ENCODE measurements around the gene C10orf62. TPM values are rescaled to one million over a fixed set of nuclear protein-coding genes. Genes with fewer than 3 reads are reported as not detected.

The C10orf62 gene
- total and polyA plus RNA-seq, 10 of the 15 experiments (the other 5 are each of a cell fraction or from before 2014, with no cell fraction given): not detected

DNA sequence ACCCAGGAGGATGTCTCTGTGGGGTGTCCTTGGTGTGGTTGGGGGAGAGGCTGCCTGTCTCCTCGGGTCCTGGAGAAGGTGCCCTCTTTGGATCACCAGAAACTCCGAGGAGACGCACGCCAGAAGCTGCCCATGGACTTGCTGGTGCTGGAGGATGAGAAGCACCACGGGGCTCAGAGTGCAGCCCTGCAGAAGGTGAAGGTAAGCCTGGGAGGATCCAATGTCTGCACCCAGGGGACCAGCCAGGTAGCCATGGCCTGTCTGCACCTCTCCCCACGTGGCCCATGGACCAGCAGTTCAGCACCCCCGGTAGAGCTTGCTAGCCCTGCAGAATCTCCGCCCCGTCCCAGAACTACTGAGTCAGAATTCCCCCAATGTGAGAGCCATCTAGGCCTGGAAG is 11.8 kb upstream of the C10orf62 start:
- ChIA-PET CTCF (no interaction called here), RAD21 (ENCODE audit: unreplicated experiment) (no interaction called here), SMC1A (ENCODE audit: uncharacterized antibody, unreplicated experiment) (no interaction called here), POLR2A (no interaction called here)
- intact Hi-C loops (cut with micrococcal nuclease; ENCODE audit: unreplicated experiment) (no loop called here), in situ Hi-C loops (cut with MboI) (no loop called here)
- H3K36me3 ChIP-seq (ENCODE audit: control insufficient read depth in 2 of 2, insufficient read depth in 2 of 2, low read length in 1 of 2): no peaks in the 10 kb centered on the region
- no peak overlapping the region for H2AFZ ChIP-seq (ENCODE audit: control insufficient read depth, low read depth, low read length)
- no peaks in the 10 kb centered on the region for H3K9me3 ChIP-seq (replicated peaks; ENCODE audit: control insufficient read depth, insufficient read depth, low read length)
- no peak overlapping the region for H3K4me2 ChIP-seq (ENCODE audit: control insufficient read depth, insufficient read depth)
- no peaks in the 10 kb centered on the region for H3K79me2 ChIP-seq (ENCODE audit: control insufficient read depth, insufficient read depth, low read length)
- no peak overlapping the region for H3K4me3 ChIP-seq
- WGBS (ENCODE audit: insufficient coverage, insufficient replicate concordance, low lambda C conversion rate, missing lambda C conversion rate): 34% methylated on average over 9 of the region's 9 CpGs
- H3K27ac ChIP-seq (ENCODE audit: control insufficient read depth, insufficient read depth): no peak overlapping the region
- H3K27me3 ChIP-seq (replicated peaks in 1 of 2; ENCODE audit: control insufficient read depth in 2 of 2, insufficient read depth in 2 of 2, low read length in 1 of 2): no peaks in the 10 kb centered on the region; a peak in 1 of 4 replicates
- DNase-seq (ENCODE audit: low read depth, low spot score) (no peak), ATAC-seq (no peak), FAIRE-seq (no peak)
- no peaks in the 10 kb centered on the region for H4K20me1 ChIP-seq (ENCODE audit: control insufficient read depth, insufficient read depth)
- no peaks in the 10 kb centered on the region for H3K4me1 ChIP-seq (ENCODE audit: control insufficient read depth, insufficient read depth, low read length)
- TF ChIP-seq YY1 (IDR thresholded peaks at IDR 0.05; ENCODE audit: low read depth, low read length) (no peak), MYC (IDR thresholded peaks at IDR 0.05; ENCODE audit: insufficient read depth, insufficient read length, insufficient replicate concordance, low read length, severe bottlenecking) (no peak), POLR2A (IDR thresholded peaks at IDR 0.05; ENCODE audit: low read depth, low read length) (no peak), TCF3 (IDR thresholded peaks at IDR 0.05; ENCODE audit: borderline replicate concordance, insufficient read depth, low read depth, low read length) (no peak), SIN3A (IDR thresholded peaks at IDR 0.05; ENCODE audit: low read depth, low read length) (no peak), EP300 (IDR thresholded peaks at IDR 0.05; ENCODE audit: borderline replicate concordance in 1 of 2, control insufficient read depth in 1 of 2, low read depth in 2 of 2, low read length in 2 of 2) (no peak), ATF7 (IDR thresholded peaks at IDR 0.05; ENCODE audit: low read depth) (no peak)
- TF ChIP-seq, protein P1, sequence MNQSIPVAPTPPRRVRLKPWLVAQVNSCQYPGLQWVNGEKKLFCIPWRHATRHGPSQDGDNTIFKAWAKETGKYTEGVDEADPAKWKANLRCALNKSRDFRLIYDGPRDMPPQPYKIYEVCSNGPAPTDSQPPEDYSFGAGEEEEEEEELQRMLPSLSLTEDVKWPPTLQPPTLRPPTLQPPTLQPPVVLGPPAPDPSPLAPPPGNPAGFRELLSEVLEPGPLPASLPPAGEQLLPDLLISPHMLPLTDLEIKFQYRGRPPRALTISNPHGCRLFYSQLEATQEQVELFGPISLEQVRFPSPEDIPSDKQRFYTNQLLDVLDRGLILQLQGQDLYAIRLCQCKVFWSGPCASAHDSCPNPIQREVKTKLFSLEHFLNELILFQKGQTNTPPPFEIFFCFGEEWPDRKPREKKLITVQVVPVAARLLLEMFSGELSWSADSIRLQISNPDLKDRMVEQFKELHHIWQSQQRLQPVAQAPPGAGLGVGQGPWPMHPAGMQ (IDR thresholded peaks at IDR 0.05; ENCODE audit: borderline replicate concordance): no peak
- no peak overlapping the region for H3K9ac ChIP-seq (ENCODE audit: control insufficient read depth, insufficient read depth, low read length)
- BruUV-seq (replicated peaks): no TSS peak
